Medulla oblongata (tissue), 1 donor: Measurements from ENCODE around the gene NAP1L1.
"Not testable (repeated sequence)": the region's sequence is repeated elsewhere in the genome, so short reads cannot be mapped to it uniquely, and the experiment has no call there.

ENCODE experiments used
- DNase-seq: peaks from one replicate; pipeline ENCODE4 v3.0.0-alpha.2; 2015; ENCODE audit errors: extremely low spot score

Gene NAP1L1

GRCh38 chr12:75990189-75990912 lies 94.1 kb downstream of the NAP1L1 start:
- no peak for DNase-seq

- DNase-seq = not testable (repeated sequence)
Observed at GRCh38 chr12:75987709-75988108, 96.8 kb downstream of the NAP1L1 start.
